Brain microvascular endothelial cell (primary cell): ENCODE data around the gene QPCT.
"Not testable (repeated sequence)": the region's sequence is repeated elsewhere in the genome, so short reads cannot be mapped to it uniquely, and the experiment has no call there.

Source experiments
- DNase-seq: peaks from one replicate; pipeline ENCODE4 v3.0.0-alpha.2; 2020
- H3K27ac ChIP-seq: fragments of 250-450 bp; sonication (Bioruptor Pico); 2 replicates; pipeline ENCODE4 v1.5.1; 2020; ENCODE audit warnings: mild to moderate bottlenecking, moderate library complexity
- H3K27me3 ChIP-seq: fragments of 250-450 bp; sonication (Bioruptor Pico); replicated peaks from 2 replicates; pipeline ENCODE4 v1.5.1; 2020; ENCODE audit warnings: mild to moderate bottlenecking
- H3K36me3 ChIP-seq: fragments of 250-450 bp; sonication (Bioruptor Pico); replicated peaks from 2 replicates; pipeline ENCODE4 v1.5.1; 2020; ENCODE audit warnings: mild to moderate bottlenecking
- H3K4me3 ChIP-seq: 2 replicates; pipeline ENCODE4 v1.5.1; 2011; ENCODE audit warnings: low read depth, mild to moderate bottlenecking, control low read depth, low read length, moderate library complexity
- in situ Hi-C: cut with HindIII; loops from 2 replicates; pipeline ENCODE4 v1.10.0; 2017; ENCODE audit warnings: low sequenced_read_pairs, low pct_ligation_motif_present
- TF ChIP-seq, protein P1 (sequence below): IDR thresholded peaks from 2 replicates; pipeline ENCODE4 v1.5.1; 2011; ENCODE audit warnings: low read depth, mild to moderate bottlenecking, moderate library complexity, low read length, control low read depth, inconsistent platforms; ENCODE audit errors: missing control alignments

QPCT gene

DNA sequence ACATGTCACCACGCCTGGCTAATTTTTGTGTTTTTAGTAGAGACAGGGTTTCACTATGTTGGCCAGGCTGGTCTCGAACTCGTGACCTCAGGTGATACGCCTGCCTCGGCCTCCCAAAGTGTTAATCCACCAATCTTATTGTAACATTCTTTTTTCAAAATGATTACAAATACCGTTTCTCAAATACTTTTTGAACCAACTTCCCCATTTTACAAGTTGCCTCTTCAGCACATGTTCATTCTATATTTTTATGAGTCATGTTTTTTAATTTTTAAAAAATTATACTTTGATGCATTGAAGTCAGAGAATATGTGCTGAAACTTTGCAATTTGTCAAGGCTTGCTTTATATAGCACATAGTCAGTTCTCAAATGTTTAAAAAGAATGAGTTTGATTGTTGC lies 58.2 kb downstream of the QPCT start:
- in situ Hi-C loops, result loop anchor here (25.0 kb wide), 1 partner anchor 460 kb away; no protein-coding TSS in a partner anchor
- no peak for DNase-seq
- no peaks in the 10 kb centered on the region for H3K27me3 ChIP-seq

DNA sequence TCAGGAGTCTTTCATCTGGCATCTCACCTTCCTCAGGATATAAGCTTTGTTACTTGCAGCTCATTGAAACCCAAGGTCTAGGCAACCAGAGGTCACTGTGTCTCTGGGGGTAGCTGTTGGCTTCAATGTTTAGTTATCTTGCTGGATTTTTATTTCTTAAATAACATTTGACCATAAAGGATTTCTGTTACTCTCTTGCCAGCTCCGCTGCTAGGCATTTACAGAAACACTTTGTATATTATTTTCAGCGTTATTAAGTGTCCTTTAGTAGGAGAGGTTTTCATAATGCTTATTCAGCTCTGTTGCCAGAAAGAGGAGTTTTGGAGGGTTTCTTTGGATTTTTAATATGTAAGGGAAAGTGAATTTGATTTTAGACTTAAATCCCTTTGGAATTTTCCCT lies 61.4 kb downstream of the QPCT start:
- Histone ChIP-seq H3K36me3 (no peaks in the 10 kb centered on the region), H3K27ac (no peak overlapping the region), H3K27me3 (no peaks in the 10 kb centered on the region), H3K4me3 (no peak overlapping the region)
- in situ Hi-C loops, result loop anchor here (25.0 kb wide), 1 partner anchor 457 kb away; no protein-coding TSS in a partner anchor
- no peak for DNase-seq
- TF ChIP-seq, protein P1, sequence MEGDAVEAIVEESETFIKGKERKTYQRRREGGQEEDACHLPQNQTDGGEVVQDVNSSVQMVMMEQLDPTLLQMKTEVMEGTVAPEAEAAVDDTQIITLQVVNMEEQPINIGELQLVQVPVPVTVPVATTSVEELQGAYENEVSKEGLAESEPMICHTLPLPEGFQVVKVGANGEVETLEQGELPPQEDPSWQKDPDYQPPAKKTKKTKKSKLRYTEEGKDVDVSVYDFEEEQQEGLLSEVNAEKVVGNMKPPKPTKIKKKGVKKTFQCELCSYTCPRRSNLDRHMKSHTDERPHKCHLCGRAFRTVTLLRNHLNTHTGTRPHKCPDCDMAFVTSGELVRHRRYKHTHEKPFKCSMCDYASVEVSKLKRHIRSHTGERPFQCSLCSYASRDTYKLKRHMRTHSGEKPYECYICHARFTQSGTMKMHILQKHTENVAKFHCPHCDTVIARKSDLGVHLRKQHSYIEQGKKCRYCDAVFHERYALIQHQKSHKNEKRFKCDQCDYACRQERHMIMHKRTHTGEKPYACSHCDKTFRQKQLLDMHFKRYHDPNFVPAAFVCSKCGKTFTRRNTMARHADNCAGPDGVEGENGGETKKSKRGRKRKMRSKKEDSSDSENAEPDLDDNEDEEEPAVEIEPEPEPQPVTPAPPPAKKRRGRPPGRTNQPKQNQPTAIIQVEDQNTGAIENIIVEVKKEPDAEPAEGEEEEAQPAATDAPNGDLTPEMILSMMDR, result no peak

More for the DNA sequence above, 58.2 kb downstream of the QPCT start:
- Histone ChIP-seq H3K27ac (no peak overlapping the region), H3K36me3 (no peaks in the 10 kb centered on the region), H3K4me3 (no peak overlapping the region)
- TF ChIP-seq, protein P1, result no peak

DNA sequence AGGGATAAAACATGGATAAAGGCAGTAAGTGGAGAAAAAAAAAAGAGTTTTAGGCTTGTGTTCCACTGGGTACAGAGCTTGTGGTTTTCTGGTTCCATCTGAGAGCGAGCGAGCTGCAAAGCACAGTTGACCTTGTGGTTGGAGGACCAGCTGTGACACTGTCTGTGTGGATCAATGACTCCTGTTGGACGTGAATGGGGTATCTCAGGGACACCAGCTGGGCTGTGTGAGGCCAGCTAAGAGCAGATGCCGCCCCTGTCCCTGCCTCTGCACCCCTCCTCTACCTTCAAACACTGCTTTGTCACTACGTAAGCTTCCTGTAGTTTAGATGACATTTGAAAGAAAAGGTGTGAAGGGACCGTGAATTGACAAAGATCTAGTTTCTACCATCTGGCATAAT lies 67.8 kb downstream of the QPCT start:
- no peak overlapping the region for H3K4me3 ChIP-seq
- H3K27me3 ChIP-seq, result no peaks in the 10 kb centered on the region
- H3K27ac ChIP-seq, result no peak overlapping the region
- TF ChIP-seq, protein P1, result no peak
- DNase-seq, result no peak
- in situ Hi-C loops, result loop anchor here (25.0 kb wide), 1 partner anchor 450 kb away; no protein-coding TSS in a partner anchor
- no peaks in the 10 kb centered on the region for H3K36me3 ChIP-seq

DNA sequence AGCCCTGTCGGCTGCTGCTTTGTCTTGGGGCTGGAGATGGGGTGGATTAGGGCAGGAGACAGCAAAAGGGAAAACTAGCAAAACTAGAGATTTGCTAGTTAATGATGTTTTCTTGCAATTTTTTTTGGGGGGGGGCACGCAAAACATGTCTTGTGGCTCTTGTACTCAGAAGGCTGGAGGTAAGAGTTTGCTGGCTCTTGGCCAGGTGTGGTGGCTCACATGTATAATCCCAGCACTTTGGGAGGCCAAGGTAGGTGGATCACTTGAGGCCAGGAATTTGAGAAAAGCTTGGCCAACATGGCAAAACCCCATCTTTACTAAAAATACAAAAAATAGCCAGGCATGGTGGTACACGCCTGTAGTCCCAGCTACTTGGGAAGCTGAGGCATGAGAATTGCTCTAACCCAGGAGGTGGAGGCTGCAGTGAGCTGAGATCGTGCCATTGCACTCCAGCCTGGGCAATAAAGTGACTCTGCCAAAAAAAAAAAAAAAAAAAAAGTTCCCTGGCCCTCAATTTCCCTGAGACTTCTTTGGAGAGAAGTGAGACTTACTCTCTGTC lies 69.6 kb downstream of the QPCT start:
- in situ Hi-C loops, result loop anchor here (25.0 kb wide), 1 partner anchor 448 kb away; no protein-coding TSS in a partner anchor
- H3K36me3 ChIP-seq, DNase-seq, H3K27me3 ChIP-seq, H3K4me3 ChIP-seq, H3K27ac ChIP-seq: not testable (repeated sequence)

DNA sequence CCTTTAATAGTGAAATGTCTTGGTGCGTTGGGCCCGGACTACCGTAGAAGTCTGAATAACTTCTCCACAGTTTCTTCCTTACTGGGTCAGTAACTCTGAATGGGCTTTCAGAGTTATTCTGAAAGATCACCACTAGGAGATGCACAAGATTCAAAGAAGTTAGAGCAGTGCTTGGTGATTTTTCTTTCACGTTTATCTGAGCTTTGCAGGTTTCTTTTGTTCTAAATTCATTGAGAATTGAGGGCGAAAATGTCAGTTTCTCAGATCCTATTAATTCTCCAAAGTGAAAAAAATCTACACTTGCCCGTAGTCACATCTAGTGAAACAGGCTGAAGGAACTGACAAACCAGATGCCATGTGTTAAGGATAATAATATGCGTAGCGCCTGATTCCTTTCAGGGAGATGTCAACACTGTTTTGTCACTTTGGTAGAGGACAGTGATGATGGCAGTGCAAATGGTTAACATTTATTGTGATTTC lies 70.1 kb downstream of the QPCT start:
- Histone ChIP-seq H3K36me3 (no peaks in the 10 kb centered on the region), H3K4me3 (no peak overlapping the region), H3K27me3 (no peaks in the 10 kb centered on the region), H3K27ac (no peak overlapping the region)
- TF ChIP-seq, protein P1, result peak; percentile 76
- in situ Hi-C loops, result loop anchor here (25.0 kb wide), 1 partner anchor 448 kb away; no protein-coding TSS in a partner anchor
- DNase-seq, result peak; percentile 38

DNA sequence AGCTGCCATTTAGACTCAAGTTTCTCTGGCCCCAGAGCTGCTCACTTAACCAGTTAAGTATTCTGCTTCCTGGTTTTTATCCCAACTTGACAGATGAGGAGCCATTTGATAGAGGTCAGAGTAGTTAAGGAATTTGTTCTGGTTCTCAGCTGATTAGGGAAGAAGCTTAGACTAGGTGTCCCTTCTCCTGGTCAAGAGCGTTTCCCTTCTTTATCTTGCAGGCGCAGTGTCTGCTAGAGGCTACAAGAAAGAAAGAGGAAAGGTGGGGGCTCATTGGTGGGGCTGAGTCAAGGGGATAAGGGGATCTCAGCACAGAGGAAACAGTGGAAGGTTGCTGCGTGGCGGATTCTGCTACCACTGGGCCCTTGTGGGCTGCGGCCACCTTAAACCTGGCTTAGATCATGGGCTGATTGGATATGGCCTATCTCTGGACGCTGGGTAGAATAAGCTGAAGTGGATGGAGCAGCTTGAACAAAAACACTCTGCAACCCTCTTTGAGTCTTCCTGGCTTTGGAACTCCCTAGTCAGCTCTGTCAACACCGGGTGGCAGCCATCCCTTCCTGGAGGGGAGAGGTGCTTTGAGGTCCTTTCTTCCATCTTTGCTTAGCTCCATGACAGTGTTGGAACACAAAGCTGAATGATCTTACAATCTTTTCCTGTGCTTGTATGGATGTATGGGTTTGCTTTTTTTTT lies 70.8 kb downstream of the QPCT start:
- H3K4me3 ChIP-seq, result no peak overlapping the region
- TF ChIP-seq, protein P1, result peak; percentile 58
- in situ Hi-C loops, result loop anchor here (25.0 kb wide), 1 partner anchor 447 kb away; no protein-coding TSS in a partner anchor
- H3K27me3 ChIP-seq, result no peaks in the 10 kb centered on the region
- no peaks in the 10 kb centered on the region for H3K36me3 ChIP-seq
- no peak overlapping the region for H3K27ac ChIP-seq
- DNase-seq, result no peak
